ENCODE results near the gene FSCN2.

The FSCN2 gene

DNA sequence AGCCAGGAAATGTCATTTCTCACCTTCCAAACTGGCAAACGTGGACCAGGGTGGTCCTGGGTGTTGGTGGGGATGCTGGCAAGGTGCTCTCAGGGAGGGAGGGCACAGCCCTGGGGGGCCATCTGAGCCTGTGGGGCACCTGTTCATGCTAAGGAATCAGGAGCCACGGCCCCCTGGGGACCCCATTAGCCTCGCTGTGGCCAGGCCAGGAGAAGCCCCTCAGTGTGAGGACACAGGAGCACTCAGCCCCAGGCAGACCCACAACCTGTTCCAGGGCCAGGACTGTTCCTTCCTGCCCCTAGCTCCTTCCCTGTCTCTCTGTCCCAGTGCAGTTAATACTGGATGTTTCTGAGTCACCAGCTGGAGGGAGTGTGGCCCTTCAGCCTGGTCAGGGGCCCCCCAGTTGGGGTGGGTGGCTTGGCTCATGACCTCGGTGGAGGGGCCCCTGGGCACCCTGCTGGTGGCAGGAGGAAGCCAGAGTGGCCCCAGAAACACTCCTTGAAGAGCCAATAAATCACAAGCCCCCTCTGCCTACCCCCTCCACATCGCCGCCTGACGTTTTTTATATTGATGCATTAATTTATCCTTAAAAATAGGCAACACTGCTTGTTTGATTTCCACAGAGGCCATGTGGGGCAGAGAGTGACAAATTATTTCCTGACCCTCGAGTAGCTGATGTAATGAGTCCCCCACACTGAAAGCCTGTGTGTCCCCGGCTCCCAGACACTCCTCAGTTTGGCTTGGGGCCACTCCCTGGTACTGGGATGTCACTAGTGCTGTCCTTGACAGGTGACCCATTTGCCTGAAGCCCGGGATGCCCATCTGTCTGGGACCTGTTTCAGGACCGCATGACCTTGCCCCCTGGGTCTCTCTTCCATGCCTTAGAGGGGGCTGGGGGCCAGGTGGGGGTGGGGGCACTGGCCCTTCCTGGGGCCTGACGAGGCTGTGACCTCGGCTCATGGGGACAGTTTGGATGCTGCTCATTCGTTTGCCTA lies 37.9 kb upstream of the FSCN2 start:
- no peak for DNase-seq

- no peak for DNase-seq
Observed at GRCh38 chr17:81491181-81491581, 37.0 kb upstream of the FSCN2 start.

DNA sequence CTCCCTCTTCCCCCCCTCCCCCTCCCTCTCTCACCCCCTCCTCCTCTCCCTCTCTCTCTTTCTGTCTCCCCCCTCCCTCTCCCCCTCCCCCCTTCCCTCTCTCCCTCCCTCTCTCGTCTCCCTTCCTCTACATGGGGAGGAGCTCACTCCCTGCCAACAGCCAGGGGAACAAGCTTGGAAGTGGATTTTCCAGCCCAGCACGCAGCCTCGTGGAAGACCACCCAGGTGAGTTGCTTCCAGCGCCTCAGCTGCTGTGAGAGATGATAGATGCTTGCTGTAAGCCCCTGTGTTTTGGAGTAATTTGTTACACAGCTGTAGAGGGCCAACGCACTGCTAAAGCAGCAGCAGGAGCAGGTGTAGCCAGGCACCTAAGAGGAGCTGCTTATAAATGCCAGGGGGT lies 36.4 kb upstream of the FSCN2 start:
- DNase-seq: no peak

GRCh38 chr17:81492202-81492601 lies 36.0 kb upstream of the FSCN2 start:
- DNase-seq: no peak

DNA sequence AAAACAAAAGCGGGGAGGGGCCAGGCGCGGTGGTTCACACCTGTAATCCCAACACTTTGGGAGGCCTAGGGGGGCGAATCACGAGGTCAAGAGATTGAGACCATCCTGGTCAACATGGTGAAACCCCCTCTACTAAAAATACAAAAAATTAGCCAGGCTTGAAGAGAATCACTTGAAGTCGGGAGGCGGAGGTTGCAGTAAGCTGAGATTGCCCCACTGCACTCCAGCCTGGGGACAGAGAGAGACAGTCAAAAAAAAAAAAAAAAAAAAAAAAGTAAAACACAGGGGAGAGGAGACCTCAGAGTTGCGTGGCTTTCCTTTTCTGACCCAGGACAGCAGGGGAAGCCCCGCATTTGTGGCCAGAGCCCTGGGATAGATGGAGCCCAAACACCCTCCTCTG lies 35.5 kb upstream of the FSCN2 start:
- DNase-seq: no peak

GRCh38 chr17:81493198-81494038 lies 34.8 kb upstream of the FSCN2 start:
- DNase-seq: no peak

DNA sequence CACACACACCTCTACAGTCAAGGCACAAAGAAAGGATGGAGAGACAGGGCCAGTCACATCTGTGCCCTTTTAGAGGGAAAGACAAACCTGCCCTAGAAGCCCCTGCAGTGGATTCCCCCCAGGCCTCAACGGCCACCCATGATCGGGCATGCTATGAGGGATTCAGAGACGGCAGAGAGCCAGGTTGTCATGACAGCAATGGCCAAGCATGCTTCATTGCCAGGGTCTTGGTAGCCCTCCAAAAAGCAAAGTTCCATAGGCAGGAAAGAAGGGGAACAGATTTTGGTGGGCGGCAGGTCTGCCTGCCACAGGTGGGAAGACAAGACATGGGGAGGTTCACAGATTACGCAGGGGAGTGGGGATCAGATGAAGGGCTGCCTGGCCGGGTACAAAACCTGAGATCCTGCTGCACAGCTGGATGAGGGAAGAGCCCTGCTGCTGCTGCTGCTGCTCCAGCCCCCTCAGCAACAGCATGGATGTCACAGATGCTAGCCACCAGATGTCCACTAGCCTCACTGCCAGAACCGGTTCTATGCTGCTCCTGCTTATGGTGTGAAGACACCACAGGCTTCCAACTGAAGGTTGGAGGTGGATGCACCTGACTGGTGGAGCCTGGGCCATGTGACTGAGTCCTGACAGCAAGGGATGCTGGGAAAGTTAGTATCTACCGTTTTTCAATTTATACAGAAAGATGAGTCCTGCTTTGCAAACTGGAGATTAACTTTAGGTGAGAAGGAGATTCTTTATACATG lies 33.4 kb upstream of the FSCN2 start:
- DNase-seq: no peak

- DNase-seq: no peak
Observed at GRCh38 chr17:81498953-81499600, 29.1 kb upstream of the FSCN2 start.

- DNase-seq: no peak
Observed at GRCh38 chr17:81499601-81499970, 28.6 kb upstream of the FSCN2 start.

DNA sequence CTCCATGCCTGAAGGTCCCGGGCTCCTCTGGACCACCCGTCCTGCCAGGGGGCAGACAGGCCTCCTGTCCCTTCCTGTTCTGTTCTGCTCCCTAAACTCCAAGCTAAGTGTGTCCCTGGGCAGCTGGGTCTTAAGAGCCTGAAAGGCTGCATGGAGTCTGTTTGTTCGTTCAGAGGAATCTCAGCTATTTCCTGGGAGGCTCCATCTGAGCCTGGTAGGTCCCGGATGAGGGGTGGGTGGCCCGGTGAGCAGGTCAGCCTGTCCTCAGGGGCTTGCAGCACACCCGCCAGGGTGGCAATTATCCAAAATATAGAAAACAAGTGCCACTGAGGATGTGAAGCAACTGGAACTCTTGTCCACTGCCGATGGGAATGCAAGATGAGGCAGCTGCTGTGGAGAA lies 28.1 kb upstream of the FSCN2 start:
- DNase-seq: no peak

- DNase-seq: no peak
Observed at GRCh38 chr17:81502471-81503017, 25.6 kb upstream of the FSCN2 start.

DNA sequence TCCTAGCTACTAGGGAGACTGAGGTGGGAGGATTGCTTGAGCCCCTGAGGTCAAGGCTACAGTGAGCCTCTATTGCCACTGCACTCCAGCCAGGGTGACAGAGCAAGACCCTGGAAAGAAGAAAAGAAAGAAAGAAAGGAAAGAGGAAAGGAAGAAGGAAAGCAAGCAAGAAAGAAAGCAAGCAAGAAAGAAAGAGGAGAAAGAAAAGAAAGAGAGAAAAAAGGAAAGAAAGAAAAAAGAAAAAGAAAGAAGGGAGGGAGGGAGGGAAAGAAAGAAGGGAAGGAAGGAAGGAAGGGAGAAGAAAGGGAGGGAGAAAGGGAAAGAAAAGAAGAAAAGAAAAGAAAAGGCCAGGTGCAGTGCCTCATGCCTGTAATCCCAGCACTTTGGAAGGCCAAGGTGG lies 24.6 kb upstream of the FSCN2 start:
- DNase-seq: no peak

DNA sequence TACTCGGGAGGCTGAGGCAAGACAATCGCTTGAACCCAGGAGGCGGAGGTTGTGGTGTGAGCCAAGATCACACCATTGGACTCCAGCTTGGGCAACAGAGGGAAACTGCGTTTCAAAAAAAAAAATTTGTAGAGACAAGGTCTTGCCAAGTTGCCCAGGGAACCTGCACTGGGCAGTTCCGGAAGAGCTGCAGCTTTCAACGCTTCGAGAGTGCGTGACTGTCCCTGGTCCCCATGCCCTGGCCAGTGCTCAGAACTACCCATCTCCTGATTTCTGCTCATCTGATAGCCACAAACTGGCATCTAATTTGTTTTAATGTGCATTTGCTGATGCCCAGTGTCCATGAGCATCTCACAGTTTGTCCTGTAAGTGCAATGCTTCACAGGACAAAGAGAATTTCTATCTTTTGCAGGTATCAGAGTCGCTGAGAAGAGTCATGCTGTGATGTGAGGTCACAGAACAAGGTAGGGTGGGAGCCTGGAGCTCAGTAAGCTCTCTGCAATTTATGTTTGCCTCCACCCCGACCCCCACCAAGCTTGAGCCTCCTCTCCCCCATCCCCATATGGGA lies 19.5 kb upstream of the FSCN2 start:
- no peak for DNase-seq

DNA sequence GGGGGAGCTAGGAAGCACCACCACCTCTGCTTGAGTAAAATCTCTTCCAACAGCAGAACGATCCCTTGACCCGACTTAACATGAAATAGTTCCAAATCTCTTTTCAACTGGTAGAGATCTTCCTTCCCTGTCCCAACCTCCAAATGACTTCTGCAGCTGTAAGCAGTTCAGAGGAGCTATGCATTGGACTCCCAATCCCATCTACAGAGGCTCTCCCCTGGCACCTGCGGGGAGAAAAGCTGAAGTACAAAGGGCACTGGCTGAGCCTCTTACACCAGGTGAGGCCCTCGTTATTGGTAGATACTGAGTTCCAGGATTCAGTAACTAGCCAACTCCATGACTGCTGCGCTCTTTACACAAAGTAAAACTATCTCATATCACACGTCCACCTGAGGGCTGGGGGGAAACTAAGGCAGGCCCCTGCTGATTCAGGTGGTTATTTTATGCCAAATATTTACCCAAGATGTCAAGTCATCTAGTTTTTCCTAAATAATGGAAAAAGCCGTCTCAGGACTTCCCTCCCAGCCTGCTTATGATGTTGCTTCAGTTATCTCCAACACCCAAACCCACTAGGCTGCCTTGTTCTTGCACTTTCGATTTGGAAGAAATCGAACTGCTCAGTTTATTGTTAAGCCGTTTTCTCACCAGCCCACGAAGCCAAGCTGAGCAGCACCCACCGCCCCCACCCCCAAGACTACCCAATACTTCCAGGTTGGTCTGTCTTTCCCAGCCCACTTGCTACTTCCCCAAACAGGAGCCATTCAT lies 18.8 kb upstream of the FSCN2 start:
- no peak for DNase-seq

GRCh38 chr17:81509972-81510784 lies 18.0 kb upstream of the FSCN2 start:
- DNase-seq: no peak

DNA sequence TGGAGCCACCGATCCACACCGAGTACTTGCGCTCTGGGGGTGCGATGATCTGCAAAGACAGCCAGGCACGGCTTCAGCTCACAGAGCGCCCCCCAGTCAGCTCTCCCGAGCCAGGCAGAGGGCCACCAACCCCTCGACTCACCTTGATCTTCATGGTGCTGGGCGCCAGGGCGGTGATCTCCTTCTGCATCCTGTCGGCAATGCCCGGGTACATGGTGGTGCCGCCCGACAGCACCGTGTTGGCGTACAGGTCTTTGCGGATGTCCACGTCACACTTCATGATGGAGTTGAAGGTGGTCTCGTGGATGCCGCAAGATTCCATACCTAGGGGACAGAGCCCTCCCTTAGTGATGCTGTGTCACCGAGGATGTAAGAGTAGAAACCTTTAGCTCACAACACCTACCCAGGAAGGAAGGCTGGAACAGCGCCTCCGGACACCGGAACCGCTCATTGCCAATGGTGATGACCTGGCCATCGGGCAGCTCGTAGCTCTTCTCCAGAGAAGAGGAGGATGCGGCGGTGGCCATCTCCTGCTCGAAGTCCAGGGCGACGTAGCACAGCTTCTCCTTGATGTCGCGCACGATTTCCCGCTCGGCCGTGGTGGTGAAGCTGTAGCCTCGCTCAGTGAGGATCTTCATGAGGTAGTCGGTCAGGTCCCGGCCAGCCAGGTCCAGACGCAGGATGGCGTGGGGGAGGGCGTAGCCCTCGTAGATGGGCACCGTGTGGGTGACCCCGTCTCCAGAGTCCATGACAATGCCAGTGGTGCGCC lies 17.2 kb upstream of the FSCN2 start:
- DNase-seq: no peak

DNA sequence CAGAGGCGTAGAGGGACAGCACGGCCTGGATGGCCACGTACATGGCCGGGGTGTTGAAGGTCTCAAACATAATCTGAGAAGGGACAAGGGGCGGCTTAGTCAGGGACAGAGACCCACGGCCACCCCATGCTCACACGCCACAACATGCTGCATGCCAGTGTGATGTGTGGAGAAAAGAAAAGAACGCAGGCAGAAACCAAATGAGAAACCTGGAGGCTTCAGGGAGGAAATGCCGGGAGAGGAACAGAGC lies 16.7 kb upstream of the FSCN2 start:
- no peak for DNase-seq

- no peak for DNase-seq
Observed at GRCh38 chr17:81511804-81512561, 16.2 kb upstream of the FSCN2 start.

Data from activated gamma-delta T cell (primary cell).